HEK293 (cell line): ENCODE results near the gene POR.
A peak's percentile ranks its signal among the peaks of the same experiment; 100 is the strongest.
"Not testable (repeated sequence)": the region's sequence is repeated elsewhere in the genome, so short reads cannot be mapped to it uniquely, and the experiment has no call there.

Experiments used
- CTCF ChIA-PET: fragments of 350-600 bp; formaldehyde crosslinking; extraction: SDS; loops from one replicate; lab custom pipeline; 2021; ENCODE audit warnings: antibody characterized with exemption; lab: Yijun Ruan, JAX
- POLR2A ChIA-PET: fragments of 300-600 bp; formaldehyde crosslinking; extraction: SDS; loops from one replicate; lab custom pipeline; 2020; ENCODE audit warnings: antibody characterized with exemption, inconsistent platforms; lab: Yijun Ruan, JAX
- H3K27ac ChIP-seq: fragments of 200-500 bp; sonication (Bioruptor generic); 2 replicates; pipeline ENCODE4 v1.5.1; 2014; ENCODE audit warnings: low read depth, low read length, control low read depth, inconsistent platforms; ENCODE audit errors: extremely low read depth
- H3K36me3 ChIP-seq, 2 experiments: fragments of 200-500 bp in 1 of 2; sonication (Bioruptor generic) in 1 of 2; 1 replicate in 1 of 2; 2 replicates in 1 of 2; pipeline ENCODE4 v1.5.1; 2014 to 2017; ENCODE audit warnings: inconsistent platforms in 2 of 2, low read length in 2 of 2; ENCODE audit not compliant: control insufficient read depth in 2 of 2, insufficient read depth in 1 of 2
- H3K4me1 ChIP-seq: fragments of 200-500 bp; sonication (Bioruptor generic); 2 replicates; pipeline ENCODE4 v1.5.1; 2014; ENCODE audit warnings: mild to moderate bottlenecking, low read length, inconsistent platforms; ENCODE audit not compliant: control insufficient read depth, insufficient read depth
- H3K4me3 ChIP-seq: 2 replicates; pipeline ENCODE4 v1.5.1; 2011; ENCODE audit warnings: low read depth, mild to moderate bottlenecking, control low read depth, low read length, moderate library complexity
- H3K9me3 ChIP-seq: fragments of 200-500 bp; sonication (Bioruptor generic); 2 replicates; pipeline ENCODE4 v1.5.1; 2014; ENCODE audit warnings: low read depth, low read length, inconsistent platforms; ENCODE audit not compliant: control insufficient read depth, insufficient read depth
- KLF16 ChIP-seq: fragments of 450-650 bp; formaldehyde crosslinking; IDR thresholded peaks from 2 replicates; pipeline ENCODE4 v1.5.1; 2017; ENCODE audit warnings: missing biosample characterization, missing genetic modification characterization
- PBX3 ChIP-seq: sonication (generic); formaldehyde crosslinking; IDR thresholded peaks from 2 replicates; pipeline ENCODE4 v1.8.1; 2022; ENCODE audit warnings: mild to moderate bottlenecking, moderate library complexity, missing genetic modification reagents
- ZBTB20 ChIP-seq: fragments of 450-650 bp; formaldehyde crosslinking; IDR thresholded peaks from 2 replicates; pipeline ENCODE4 v1.5.1; 2016; ENCODE audit warnings: missing biosample characterization, missing genetic modification characterization
- ZNF18 ChIP-seq: fragments of 450-650 bp; formaldehyde crosslinking; IDR thresholded peaks from 2 replicates; pipeline ENCODE4 v1.5.1; 2016; ENCODE audit warnings: missing biosample characterization, missing genetic modification characterization
- ZNF223 ChIP-seq: fragments of 450-650 bp; formaldehyde crosslinking; IDR thresholded peaks from 2 replicates; pipeline ENCODE4 v1.5.1; 2016; ENCODE audit warnings: missing biosample characterization, missing genetic modification characterization
- ZNF366 ChIP-seq: fragments of 450-650 bp; formaldehyde crosslinking; conservative IDR thresholded peaks from 2 replicates; pipeline ENCODE4 v1.5.1; 2016; ENCODE audit warnings: missing biosample characterization, missing genetic modification characterization
- ZNF513 ChIP-seq: fragments of 450-650 bp; IDR thresholded peaks from 2 replicates; pipeline ENCODE4 v1.5.1; 2018; ENCODE audit warnings: missing biosample characterization, missing genetic modification characterization
- ZNF561 ChIP-seq: fragments of 450-650 bp; IDR thresholded peaks from 2 replicates; pipeline ENCODE4 v1.5.1; 2018; ENCODE audit warnings: missing biosample characterization, missing genetic modification characterization, borderline replicate concordance
- ZNF664 ChIP-seq: fragments of 450-650 bp; formaldehyde crosslinking; IDR thresholded peaks from 2 replicates; pipeline ENCODE4 v1.5.1; 2016; ENCODE audit warnings: missing biosample characterization, missing genetic modification characterization

POR gene

GRCh38 chr7:75906991-75907667, 7.8 kb upstream of the POR start:
- no peak overlapping the region for H3K4me3 ChIP-seq
- POLR2A ChIA-PET = interaction anchor here (1.0 kb wide), 1 partner anchor 17 kb away, joined by 4 read pairs; no protein-coding TSS in a partner anchor
- TF ChIP-seq ZNF664 (tag by site-specific recombination) (no peak), ZBTB20 (tag by site-specific recombination) (no peak)
- TF ChIP-seq, all 188 proteins: peak for 0
- H3K4me1 ChIP-seq = no peaks in the 10 kb centered on the region
- H3K36me3 ChIP-seq = no peaks in the 10 kb centered on the region
- CTCF ChIA-PET = interaction anchor here (0.6 kb wide), 1 partner anchor 21 kb away, joined by 3 read pairs; no protein-coding TSS in a partner anchor
- H3K9me3 ChIP-seq = no peaks in the 10 kb centered on the region
- no peak overlapping the region for H3K27ac ChIP-seq

- H3K4me1 ChIP-seq, POLR2A ChIA-PET, H3K27ac ChIP-seq, H3K36me3 ChIP-seq, H3K4me3 ChIP-seq, H3K9me3 ChIP-seq: not testable (repeated sequence)
- CTCF ChIA-PET = interaction anchor here (1.5 kb wide), 1 partner anchor 112 kb away, joined by 4 read pairs; no protein-coding TSS in a partner anchor
These were observed 7.3 kb upstream of the POR start for GRCh38 chr7:75907668-75908039.

- CTCF ChIA-PET = interaction anchor here (0.7 kb wide), 1 partner anchor 19 kb away, joined by 3 read pairs; no protein-coding TSS in a partner anchor
- H3K4me1 ChIP-seq = no peaks in the 10 kb centered on the region
- TF ChIP-seq ZNF366 (tag by site-specific recombination) = peak; percentile 86
- peak; percentile 91 for TF ChIP-seq ZNF513 (tag by site-specific recombination)
- TF ChIP-seq ZNF561 (tag by site-specific recombination) = no peak
- POLR2A ChIA-PET = no interaction called here
- no peaks in the 10 kb centered on the region for H3K9me3 ChIP-seq
- no peak overlapping the region for H3K27ac ChIP-seq
- H3K4me3 ChIP-seq = no peak overlapping the region
- H3K36me3 ChIP-seq = no peaks in the 10 kb centered on the region
These were observed 5.3 kb upstream of the POR start for GRCh38 chr7:75909521-75910132.

GRCh38 chr7:75911186-75911585, 3.8 kb upstream of the POR start:
- H3K9me3 ChIP-seq, H3K4me1 ChIP-seq, H3K4me3 ChIP-seq, CTCF ChIA-PET, H3K36me3 ChIP-seq, H3K27ac ChIP-seq: not testable (repeated sequence)
- POLR2A ChIA-PET = interaction anchor here (0.7 kb wide), 2 partner anchors 10 to 344 kb away, joined by 3 to 5 read pairs; no protein-coding TSS in a partner anchor

GRCh38 chr7:75913437-75913836, 1.5 kb upstream of the POR start:
- ChIA-PET POLR2A (interaction anchor here (2.3 to 2.6 kb wide), 2 partner anchors 11 to 107 kb away, joined by 8 to 9 read pairs; no protein-coding TSS in a partner anchor), CTCF (no interaction called here)
- Histone ChIP-seq H3K4me1 (0 out of 2 replicates have a peak, but pooled peaks cover 3% of the 10 kb centered on the region), H3K27ac (no peak overlapping the region), H3K9me3 (no peaks in the 10 kb centered on the region), H3K36me3 (no peaks in the 10 kb centered on the region)
- TF ChIP-seq KLF16 (tag by site-specific recombination) (no peak), ZNF223 (no peak), PBX3 (CRISPR knock-in tag) (no peak), ZNF18 (tag by site-specific recombination) (peak; percentile 43; the same call in 1 of the 2 replicates)
- TF ChIP-seq, all 188 proteins: peak for 1
- no peak overlapping the region for H3K4me3 ChIP-seq
